ENCODE results near the gene TP63. TPM values are rescaled to one million over a fixed set of nuclear protein-coding genes. Genes with fewer than 3 reads are reported as not detected.

TP63 gene
- total RNA-seq, 1 experiment from 2014 or later = 3.6 TPM

DNA sequence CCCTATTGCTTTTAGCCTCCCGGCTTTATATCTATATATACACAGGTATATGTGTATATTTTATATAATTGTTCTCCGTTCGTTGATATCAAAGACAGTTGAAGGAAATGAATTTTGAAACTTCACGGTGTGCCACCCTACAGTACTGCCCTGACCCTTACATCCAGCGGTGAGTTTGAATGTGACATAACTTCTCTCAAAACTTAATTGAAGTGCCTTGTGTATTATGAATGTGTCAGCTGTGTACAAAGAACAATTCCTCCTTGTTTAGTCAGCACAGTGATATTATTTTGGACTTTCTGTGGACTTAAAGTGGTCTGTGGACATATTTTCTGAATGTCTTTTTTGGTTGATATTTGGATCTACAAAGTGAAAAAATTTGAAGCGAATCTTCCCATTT is 220 bp downstream of the TP63 start:
- H3F3A ChIP-seq (ENCODE audit: insufficient read depth, low read depth) = no peaks in the 10 kb centered on the region
- DNase-seq = no peak
- no peaks in the 10 kb centered on the region for H4K20me1 ChIP-seq (ENCODE audit: insufficient read depth)
- no peak overlapping the region for H3K4me2 ChIP-seq
- no peaks in the 10 kb centered on the region for H3K4me1 ChIP-seq (replicated peaks; ENCODE audit: insufficient read depth)
- H3K4me3 ChIP-seq = no peak overlapping the region
- H3K9me2 ChIP-seq (ENCODE audit: insufficient read depth) = no peaks in the 10 kb centered on the region
- H3K27me3 ChIP-seq (ENCODE audit: insufficient read depth, low read depth) = no peaks in the 10 kb centered on the region
- H3K27ac ChIP-seq = no peak overlapping the region
- no TSS peak for BruUV-seq (replicated peaks)
- ChIA-PET POLR2A (ENCODE audit: unreplicated experiment) (no interaction called here), CTCF (no interaction called here)
- intact Hi-C loops (cut with micrococcal nuclease; ENCODE audit: unreplicated experiment) = no loop called here
- no peaks in the 10 kb centered on the region for H3K79me2 ChIP-seq (ENCODE audit: low read depth)
- no peak overlapping the region for H2AFZ ChIP-seq
- H3K36me3 ChIP-seq (ENCODE audit: low read depth) = no peaks in the 10 kb centered on the region
- H3K9me3 ChIP-seq (ENCODE audit: insufficient read depth, low read depth) = peaks cover 4% of the 10 kb centered on the region; the same call in 1 of the 2 replicates
- TF ChIP-seq EZH2 (IDR thresholded peaks at IDR 0.05; ENCODE audit: low read depth) = no peak
- TF ChIP-seq, protein P1, sequence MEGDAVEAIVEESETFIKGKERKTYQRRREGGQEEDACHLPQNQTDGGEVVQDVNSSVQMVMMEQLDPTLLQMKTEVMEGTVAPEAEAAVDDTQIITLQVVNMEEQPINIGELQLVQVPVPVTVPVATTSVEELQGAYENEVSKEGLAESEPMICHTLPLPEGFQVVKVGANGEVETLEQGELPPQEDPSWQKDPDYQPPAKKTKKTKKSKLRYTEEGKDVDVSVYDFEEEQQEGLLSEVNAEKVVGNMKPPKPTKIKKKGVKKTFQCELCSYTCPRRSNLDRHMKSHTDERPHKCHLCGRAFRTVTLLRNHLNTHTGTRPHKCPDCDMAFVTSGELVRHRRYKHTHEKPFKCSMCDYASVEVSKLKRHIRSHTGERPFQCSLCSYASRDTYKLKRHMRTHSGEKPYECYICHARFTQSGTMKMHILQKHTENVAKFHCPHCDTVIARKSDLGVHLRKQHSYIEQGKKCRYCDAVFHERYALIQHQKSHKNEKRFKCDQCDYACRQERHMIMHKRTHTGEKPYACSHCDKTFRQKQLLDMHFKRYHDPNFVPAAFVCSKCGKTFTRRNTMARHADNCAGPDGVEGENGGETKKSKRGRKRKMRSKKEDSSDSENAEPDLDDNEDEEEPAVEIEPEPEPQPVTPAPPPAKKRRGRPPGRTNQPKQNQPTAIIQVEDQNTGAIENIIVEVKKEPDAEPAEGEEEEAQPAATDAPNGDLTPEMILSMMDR (conservative IDR thresholded peaks at IDR 0.05) = no peak

DNA sequence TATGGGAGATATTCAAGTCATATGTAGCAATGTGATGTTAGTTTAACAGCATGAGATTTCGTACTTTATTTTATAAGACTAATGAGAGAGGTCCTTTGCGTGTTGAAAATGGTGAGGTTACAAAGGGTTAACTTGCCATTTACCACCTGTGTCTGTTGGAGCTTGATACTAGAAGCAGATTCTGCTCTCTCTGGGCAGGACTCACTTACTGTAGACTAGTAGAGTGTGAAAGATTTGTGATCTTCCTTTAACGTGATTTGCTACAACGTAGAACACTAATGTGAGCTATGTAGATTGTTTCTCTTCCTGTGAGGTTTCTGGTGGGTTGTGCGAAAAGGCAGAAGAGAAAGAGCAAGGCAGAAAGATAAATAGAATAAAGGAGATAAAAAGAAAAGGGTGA is 1.1 kb downstream of the TP63 start:
- ChIA-PET POLR2A (ENCODE audit: unreplicated experiment) (interaction anchor here (0.6 kb wide), 1 partner anchor 195 kb away, joined by 3 read pairs; no protein-coding TSS in a partner anchor), CTCF (no interaction called here)
- BruUV-seq (replicated peaks) = no TSS peak
- no peak overlapping the region for H2AFZ ChIP-seq
- DNase-seq = no peak
- no peaks in the 10 kb centered on the region for H3K4me1 ChIP-seq (replicated peaks; ENCODE audit: insufficient read depth)
- H3F3A ChIP-seq (ENCODE audit: insufficient read depth, low read depth) = no peaks in the 10 kb centered on the region
- intact Hi-C loops (cut with micrococcal nuclease; ENCODE audit: unreplicated experiment) = no loop called here
- no peak overlapping the region for H3K27ac ChIP-seq
- TF ChIP-seq, protein P1 (conservative IDR thresholded peaks at IDR 0.05) = no peak
- no peaks in the 10 kb centered on the region for H3K79me2 ChIP-seq (ENCODE audit: low read depth)
- H3K9me3 ChIP-seq (ENCODE audit: insufficient read depth, low read depth) = peaks cover 5% of the 10 kb centered on the region; the same call in 1 of the 2 replicates
- no peaks in the 10 kb centered on the region for H3K36me3 ChIP-seq (ENCODE audit: low read depth)
- H3K27me3 ChIP-seq (ENCODE audit: insufficient read depth, low read depth) = no peaks in the 10 kb centered on the region
- no peak overlapping the region for H3K4me3 ChIP-seq
- no peaks in the 10 kb centered on the region for H4K20me1 ChIP-seq (ENCODE audit: insufficient read depth)
- H3K9me2 ChIP-seq (ENCODE audit: insufficient read depth) = no peaks in the 10 kb centered on the region
- H3K4me2 ChIP-seq = no peak overlapping the region

DNA sequence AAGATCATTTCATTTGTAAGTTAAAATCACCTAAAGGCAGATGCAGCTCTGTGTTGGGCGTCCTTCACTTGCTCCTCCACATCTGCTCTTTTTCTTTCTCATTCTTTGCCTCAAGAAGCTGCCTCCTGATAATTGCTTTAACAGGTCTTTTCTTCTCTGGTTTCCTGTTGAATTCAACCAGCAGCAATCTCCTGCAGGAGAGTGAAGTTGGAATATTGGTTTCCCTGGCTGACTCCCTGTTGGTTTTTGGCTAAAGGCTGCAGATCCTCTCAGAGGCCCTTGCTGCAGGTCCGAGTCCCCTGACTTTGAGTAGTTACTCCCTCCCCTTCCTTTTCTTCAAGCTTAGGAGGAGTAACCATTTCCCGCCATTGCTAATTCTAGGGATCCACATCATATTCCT is 4.2 kb downstream of the TP63 start:
- no peak for TF ChIP-seq EZH2 (IDR thresholded peaks at IDR 0.05; ENCODE audit: low read depth)
- TF ChIP-seq, protein P1 (conservative IDR thresholded peaks at IDR 0.05) = no peak
- Histone ChIP-seq H3F3A (ENCODE audit: insufficient read depth, low read depth) (no peaks in the 10 kb centered on the region), H3K9me3 (ENCODE audit: insufficient read depth, low read depth) (0 out of 2 replicates have a peak, but pooled peaks cover 8% of the 10 kb centered on the region), H3K4me3 (no peak overlapping the region), H4K20me1 (ENCODE audit: insufficient read depth) (no peaks in the 10 kb centered on the region), H3K79me2 (ENCODE audit: low read depth) (no peaks in the 10 kb centered on the region), H3K27me3 (ENCODE audit: insufficient read depth, low read depth) (no peaks in the 10 kb centered on the region), H2AFZ (no peak overlapping the region), H3K9me2 (ENCODE audit: insufficient read depth) (no peaks in the 10 kb centered on the region), H3K4me1 (replicated peaks; ENCODE audit: insufficient read depth) (no peaks in the 10 kb centered on the region), H3K27ac (no peak overlapping the region), H3K4me2 (no peak overlapping the region), H3K36me3 (ENCODE audit: low read depth) (no peaks in the 10 kb centered on the region)
- no TSS peak for BruUV-seq (replicated peaks)
- intact Hi-C loops (cut with micrococcal nuclease; ENCODE audit: unreplicated experiment) = no loop called here
- POLR2A ChIA-PET (ENCODE audit: unreplicated experiment) = no interaction called here
- CTCF ChIA-PET = no interaction called here
- DNase-seq = no peak

Data from PC-9 (cell line).